Measurements from ENCODE around the gene LINGO1.

The LINGO1 gene

DNA sequence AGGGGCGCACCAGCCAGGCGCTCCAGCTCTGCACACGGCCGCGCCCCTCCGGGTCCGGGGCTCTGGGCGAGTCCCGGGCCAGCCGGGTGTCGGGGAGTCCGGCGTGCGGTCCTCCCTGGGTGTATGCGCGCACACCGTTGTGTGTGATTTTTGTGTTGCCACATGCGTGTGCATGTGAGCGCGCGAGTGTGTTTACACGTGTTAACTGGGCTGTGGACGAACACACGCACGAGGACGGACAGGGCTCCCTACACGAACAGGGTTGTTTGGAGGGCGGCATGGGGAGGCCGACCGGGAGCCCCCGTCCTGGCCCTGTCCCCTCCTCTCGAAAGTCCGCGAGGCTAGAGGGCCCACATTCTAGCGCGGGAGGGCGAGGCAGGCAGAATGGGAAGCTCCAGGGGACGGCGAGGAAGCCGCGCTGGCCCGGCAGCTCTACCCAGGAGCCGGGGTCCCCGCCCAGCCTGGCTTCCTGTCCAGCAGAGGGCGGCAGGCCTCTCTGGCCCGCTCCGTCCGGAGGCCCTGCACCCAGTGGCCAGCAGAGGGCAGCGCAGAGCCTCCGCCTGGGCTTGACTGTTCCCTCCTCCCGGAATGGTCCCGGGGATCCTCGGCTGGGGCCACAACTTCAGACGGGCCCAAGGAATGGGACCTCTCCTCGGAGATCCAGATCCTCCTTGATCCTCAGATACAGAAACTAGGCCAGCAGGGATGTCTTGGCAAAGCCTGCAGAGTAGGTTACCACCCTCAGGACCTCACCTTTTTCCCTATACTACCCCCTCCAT lies 611 bp upstream of the LINGO1 start:
- in situ Hi-C loops (cut with MboI; ENCODE audit: low sequenced_read_pairs): no loop called here

GRCh38 chr15:77631745-77632533 lies 773 bp downstream of the LINGO1 start:
- in situ Hi-C loops (cut with MboI; ENCODE audit: low sequenced_read_pairs): no loop called here

GRCh38 chr15:77630956-77631744 lies 1.6 kb downstream of the LINGO1 start:
- in situ Hi-C loops (cut with MboI; ENCODE audit: low sequenced_read_pairs): no loop called here

DNA sequence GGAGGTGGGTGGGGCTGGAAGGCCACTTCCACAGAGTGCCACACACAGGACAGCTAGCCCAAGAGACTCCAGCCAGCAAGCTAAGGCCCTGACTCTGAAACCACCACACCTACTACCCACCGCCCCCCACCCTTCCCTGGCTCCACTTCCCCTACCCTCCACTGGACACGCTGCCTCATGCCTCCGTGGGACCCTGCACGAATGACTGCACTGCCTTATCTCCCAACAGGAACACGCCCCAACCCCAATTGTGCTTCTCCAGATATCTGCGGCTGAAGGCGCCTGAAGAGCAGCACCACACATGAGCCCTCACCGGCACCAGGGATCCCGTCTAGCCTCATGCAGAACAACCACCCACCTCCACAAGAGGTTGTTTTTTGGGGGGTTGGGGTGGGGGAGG lies 2.7 kb downstream of the LINGO1 start:
- in situ Hi-C loops (cut with MboI; ENCODE audit: low sequenced_read_pairs): no loop called here

DNA sequence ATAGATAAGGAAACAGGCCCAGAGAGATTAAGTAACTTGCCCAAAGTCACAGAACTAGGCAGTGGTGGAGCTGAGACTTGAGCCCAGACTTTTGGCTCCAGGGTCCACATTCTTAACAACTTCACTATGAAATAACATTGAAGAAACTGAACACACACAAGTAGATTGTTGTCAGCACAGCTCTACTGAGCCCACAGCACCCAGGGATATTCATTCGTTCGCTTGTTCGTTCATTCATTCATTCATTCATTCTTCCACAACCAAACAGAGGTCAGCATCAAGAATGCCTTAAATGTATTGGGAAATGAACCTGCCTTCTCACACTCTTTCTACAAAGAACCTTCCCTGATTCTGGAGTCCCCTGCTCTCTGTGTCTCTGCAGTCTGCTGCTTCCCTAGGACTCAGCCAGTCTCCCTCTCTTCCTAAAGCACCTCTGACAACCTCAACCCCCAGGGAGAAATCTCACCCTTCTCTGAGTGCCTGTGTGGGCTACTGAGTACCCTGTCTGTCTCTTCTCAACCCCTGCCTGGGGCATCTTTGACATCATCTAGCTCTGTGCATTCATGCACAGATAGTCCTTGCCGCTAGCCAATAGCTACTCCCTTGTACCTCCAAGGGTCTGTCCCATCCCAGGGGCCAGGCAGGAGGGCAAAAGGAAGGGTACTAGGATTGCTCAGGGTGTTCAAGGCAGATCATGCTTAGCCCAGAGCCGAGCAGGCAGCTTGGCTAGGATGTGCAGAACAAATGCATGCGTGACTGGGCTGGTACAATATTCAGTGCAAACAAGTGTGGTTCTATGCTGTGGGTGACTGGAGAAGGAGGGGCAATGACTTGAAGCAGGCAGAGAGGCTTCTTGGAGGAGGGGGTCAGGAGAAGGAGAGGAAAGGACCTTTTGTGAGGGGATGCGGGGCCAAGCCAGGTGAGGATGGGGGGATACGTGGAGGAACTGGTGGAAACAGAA lies 3.4 kb downstream of the LINGO1 start:
- in situ Hi-C loops (cut with MboI; ENCODE audit: low sequenced_read_pairs): no loop called here

GRCh38 chr15:77628010-77628409 lies 4.7 kb downstream of the LINGO1 start:
- in situ Hi-C loops (cut with MboI; ENCODE audit: low sequenced_read_pairs): no loop called here

- in situ Hi-C loops (cut with MboI; ENCODE audit: low sequenced_read_pairs): no loop called here
These were observed 5.1 kb downstream of the LINGO1 start for GRCh38 chr15:77627581-77627980.

- in situ Hi-C loops (cut with MboI; ENCODE audit: low sequenced_read_pairs): no loop called here
These were observed 5.6 kb downstream of the LINGO1 start for GRCh38 chr15:77627067-77627466.

GRCh38 chr15:77626002-77626401 lies 6.7 kb downstream of the LINGO1 start:
- in situ Hi-C loops (cut with MboI; ENCODE audit: low sequenced_read_pairs): no loop called here

DNA sequence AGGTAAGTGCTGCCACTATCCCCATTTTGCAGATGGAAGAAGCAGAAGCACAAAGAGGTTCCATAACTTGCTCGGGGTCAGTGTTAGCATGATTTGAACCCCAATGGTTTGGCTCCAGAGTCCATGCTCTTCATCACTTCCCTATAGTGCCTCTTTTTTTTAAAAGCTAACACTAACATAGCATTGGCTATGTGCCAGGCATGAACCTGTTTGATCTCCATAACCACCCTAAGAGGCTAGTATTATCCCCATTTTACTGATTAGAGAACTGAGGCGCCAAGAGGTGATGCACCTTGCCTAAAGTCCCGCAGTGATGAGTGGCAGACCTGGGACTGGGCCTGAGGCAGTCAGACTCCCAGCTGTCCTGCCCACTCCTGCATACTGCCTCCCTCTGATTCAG lies 7.3 kb downstream of the LINGO1 start:
- in situ Hi-C loops (cut with MboI; ENCODE audit: low sequenced_read_pairs): no loop called here

- in situ Hi-C loops (cut with MboI; ENCODE audit: low sequenced_read_pairs): no loop called here
These were observed 7.8 kb downstream of the LINGO1 start for GRCh38 chr15:77624868-77625267.

DNA sequence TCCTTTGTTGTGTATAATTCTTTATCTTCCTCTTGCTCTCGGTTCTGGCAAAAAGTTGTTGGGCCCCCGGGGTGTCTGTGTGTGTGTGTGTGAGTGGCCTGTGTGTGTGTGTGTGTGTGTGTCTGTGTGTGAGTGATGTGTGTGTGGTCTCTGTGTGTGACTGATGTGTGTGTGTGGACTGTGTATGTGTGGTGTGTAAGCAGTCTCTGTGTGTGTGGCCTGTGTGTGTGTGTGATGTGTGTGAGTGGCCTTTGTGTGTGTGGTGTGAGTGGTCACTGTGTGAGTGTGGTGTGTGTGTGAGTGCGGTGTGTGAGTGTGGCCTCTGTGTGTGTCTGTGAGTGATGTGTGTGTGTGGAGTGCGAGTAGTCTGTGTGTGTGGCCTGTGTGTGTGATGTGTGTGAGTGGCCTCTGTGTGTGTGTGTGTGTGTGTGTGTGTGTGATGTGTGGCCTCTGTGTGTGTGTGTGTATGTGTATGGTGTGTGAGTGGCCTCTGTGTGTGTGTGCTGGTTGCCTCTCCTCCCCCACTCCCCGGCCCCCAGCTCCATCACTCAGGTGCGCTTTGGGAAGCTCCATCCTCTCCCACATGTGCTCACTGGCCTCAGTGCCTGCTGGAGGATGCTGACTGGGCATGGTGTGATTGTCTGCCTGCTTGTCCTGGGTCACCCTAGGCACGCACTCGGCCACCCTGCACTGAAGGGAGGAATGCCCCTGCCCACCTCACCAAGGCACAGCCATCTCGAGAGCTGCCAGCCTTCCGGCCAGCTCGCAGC lies 8.8 kb downstream of the LINGO1 start:
- in situ Hi-C loops (cut with MboI; ENCODE audit: low sequenced_read_pairs): no loop called here

DNA sequence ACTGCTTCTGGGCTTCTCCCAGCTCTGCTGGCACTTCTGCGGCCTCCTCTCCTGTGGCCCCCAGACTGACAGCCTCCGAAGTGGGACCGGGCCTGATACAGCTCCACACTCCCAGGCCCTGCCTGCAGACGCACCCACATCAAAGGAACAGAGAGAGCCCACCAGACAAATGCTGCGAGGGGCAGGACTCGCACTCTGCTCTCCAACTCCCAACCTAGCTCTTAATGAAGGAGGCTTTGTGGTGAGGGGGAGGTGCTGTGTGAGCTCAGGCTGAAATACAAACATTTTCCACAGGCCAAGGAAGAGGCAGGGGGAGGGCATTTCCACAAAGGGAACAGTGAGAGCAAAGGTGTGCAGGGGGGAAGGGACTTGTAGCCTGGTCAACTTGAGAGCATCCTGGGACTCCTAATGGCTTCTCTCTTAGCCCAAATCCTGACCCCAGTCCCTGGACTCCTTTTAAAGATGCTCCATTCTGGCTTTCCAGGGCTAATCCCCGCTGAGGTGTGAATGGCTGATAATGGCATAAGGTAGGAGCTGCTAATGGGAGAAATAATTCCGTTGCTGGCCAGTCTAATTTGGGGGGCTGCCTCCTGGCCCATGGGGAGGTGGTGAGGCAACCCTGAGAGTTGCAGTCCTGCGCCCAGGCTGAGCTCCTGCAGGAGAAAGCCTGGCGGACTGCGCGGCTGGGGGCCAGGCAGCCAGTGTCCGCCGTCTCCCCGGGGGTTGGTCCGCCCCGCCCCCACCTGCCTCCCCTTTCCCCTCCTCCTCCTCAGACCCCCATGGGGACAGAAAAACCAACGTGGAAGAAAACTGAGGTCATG lies 9.6 kb downstream of the LINGO1 start:
- in situ Hi-C loops (cut with MboI; ENCODE audit: low sequenced_read_pairs): no loop called here

GRCh38 chr15:77622209-77622933 lies 10.3 kb downstream of the LINGO1 start:
- in situ Hi-C loops (cut with MboI; ENCODE audit: low sequenced_read_pairs): no loop called here

GRCh38 chr15:77621847-77622208 lies 10.9 kb downstream of the LINGO1 start:
- in situ Hi-C loops (cut with MboI; ENCODE audit: low sequenced_read_pairs): no loop called here

- in situ Hi-C loops (cut with MboI; ENCODE audit: low sequenced_read_pairs): no loop called here
These were observed 11.6 kb downstream of the LINGO1 start for GRCh38 chr15:77620960-77621647.

GRCh38 chr15:77620297-77620696 lies 12.4 kb downstream of the LINGO1 start:
- in situ Hi-C loops (cut with MboI; ENCODE audit: low sequenced_read_pairs): no loop called here

DNA sequence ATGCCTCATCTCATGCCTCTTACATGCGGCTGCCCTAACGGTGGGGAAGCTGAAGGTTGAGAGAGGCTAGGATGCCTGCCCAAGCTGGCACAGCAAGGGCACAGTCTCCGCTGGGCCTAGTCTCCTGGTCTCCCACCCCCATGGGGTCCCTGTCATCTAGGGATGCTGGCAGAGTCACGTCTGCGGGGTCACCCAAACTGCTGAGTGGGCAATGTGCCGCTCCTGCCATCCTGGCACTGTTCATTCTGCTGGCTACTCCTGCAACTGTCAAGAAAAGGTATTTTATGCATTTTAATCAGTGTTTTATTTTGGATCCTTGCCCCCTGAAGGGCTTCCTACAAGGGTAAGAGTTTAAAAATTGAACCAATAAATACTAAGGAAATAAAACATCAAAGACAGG lies 12.8 kb downstream of the LINGO1 start:
- in situ Hi-C loops (cut with MboI; ENCODE audit: low sequenced_read_pairs): no loop called here
